Testis (tissue), 2 donors: ENCODE data around the gene MARK4.

ENCODE experiments used
- POLR2A ChIP-seq: fragments of 450-650 bp; IDR thresholded peaks from one replicate; pipeline ENCODE4 v1.6.1; 2017; ENCODE audit warnings: antibody characterized with exemption, mild to moderate bottlenecking, moderate library complexity
- TF ChIP-seq, protein P1 (sequence below), 3 experiments: fragments of 450-650 bp in 2 of 3; fragments of 200-600 bp in 1 of 3; sonication (generic) in 1 of 3; IDR thresholded peaks; one replicate each; pipeline ENCODE4 v1.5.1; 2016 to 2019; ENCODE audit warnings: antibody characterized with exemption in 3 of 3, mild to moderate bottlenecking in 2 of 3, moderate library complexity in 1 of 3

DNA sequence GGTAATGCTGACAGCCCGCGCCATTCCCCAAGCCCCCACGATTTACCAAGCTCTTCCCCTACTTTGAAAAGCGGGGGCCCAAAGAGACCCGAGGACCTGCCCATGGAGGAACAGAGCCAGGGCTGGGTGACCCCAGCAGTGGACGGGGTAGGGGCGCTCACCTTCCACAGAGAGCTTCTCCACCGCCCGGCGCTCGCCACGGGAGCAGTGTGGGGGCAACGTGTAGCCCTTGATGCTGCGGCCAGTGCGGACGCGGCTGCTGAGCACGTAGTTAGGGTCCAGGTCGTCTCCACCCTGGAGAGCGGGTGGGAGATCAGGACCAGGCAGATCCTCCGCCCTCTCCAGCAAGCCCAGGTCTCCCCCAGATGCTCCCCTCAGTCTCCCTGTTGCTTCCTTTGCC, 64.2 kb downstream of the MARK4 start:
- TF ChIP-seq, protein P1, sequence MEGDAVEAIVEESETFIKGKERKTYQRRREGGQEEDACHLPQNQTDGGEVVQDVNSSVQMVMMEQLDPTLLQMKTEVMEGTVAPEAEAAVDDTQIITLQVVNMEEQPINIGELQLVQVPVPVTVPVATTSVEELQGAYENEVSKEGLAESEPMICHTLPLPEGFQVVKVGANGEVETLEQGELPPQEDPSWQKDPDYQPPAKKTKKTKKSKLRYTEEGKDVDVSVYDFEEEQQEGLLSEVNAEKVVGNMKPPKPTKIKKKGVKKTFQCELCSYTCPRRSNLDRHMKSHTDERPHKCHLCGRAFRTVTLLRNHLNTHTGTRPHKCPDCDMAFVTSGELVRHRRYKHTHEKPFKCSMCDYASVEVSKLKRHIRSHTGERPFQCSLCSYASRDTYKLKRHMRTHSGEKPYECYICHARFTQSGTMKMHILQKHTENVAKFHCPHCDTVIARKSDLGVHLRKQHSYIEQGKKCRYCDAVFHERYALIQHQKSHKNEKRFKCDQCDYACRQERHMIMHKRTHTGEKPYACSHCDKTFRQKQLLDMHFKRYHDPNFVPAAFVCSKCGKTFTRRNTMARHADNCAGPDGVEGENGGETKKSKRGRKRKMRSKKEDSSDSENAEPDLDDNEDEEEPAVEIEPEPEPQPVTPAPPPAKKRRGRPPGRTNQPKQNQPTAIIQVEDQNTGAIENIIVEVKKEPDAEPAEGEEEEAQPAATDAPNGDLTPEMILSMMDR (IDR thresholded peaks at IDR 0.05): no peak
- TF ChIP-seq POLR2A: no peak
